ENCODE results near the gene ANKRD42.

DNA sequence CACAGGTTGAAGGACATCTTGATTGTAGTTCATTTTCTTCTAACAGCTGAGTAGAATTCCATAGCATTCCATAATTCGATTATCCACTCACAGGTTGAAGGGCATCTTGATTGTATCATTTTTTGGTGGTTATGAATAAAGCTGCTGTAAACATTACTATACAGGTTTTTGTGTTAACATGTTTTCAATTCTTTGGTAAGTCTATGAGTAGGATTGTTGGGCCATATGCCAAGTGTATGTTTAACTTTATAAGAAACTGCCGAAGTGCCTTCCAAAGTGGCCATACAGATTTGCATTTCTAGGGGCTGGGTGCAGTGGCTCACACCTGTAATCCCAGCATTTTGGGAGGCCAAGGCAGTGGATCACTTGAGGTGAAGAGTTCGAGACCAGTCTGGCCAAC lies 44.6 kb downstream of the ANKRD42 start:
- TF ChIP-seq, protein P1, sequence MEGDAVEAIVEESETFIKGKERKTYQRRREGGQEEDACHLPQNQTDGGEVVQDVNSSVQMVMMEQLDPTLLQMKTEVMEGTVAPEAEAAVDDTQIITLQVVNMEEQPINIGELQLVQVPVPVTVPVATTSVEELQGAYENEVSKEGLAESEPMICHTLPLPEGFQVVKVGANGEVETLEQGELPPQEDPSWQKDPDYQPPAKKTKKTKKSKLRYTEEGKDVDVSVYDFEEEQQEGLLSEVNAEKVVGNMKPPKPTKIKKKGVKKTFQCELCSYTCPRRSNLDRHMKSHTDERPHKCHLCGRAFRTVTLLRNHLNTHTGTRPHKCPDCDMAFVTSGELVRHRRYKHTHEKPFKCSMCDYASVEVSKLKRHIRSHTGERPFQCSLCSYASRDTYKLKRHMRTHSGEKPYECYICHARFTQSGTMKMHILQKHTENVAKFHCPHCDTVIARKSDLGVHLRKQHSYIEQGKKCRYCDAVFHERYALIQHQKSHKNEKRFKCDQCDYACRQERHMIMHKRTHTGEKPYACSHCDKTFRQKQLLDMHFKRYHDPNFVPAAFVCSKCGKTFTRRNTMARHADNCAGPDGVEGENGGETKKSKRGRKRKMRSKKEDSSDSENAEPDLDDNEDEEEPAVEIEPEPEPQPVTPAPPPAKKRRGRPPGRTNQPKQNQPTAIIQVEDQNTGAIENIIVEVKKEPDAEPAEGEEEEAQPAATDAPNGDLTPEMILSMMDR (IDR thresholded peaks at IDR 0.05 in 4 of 5, conservative IDR thresholded peaks at IDR 0.05 in 1 of 5): no peak
- no peak for TF ChIP-seq POLR2A (IDR thresholded peaks at IDR 0.05)
